GM21528 (cell line): Measurements from ENCODE around the gene BTBD8.

Experiments
- ATAC-seq: cut with Tn5 transposase; IDR thresholded peaks from one replicate; pipeline ENCODE4 v1.9.1; 2021; ENCODE audit warnings: mild to moderate bottlenecking, moderate library complexity; ENCODE audit not compliant: unreplicated experiment, low FRiP score

Gene BTBD8

GRCh38 chr1:92087542-92087941, 7.4 kb downstream of the BTBD8 start:
- ATAC-seq, result no peak

- ATAC-seq, result no peak
Observed at GRCh38 chr1:92091625-92092024, 11.5 kb downstream of the BTBD8 start.

GRCh38 chr1:92094090-92094489, 13.9 kb downstream of the BTBD8 start:
- ATAC-seq, result no peak

- no peak for ATAC-seq
Observed at GRCh38 chr1:92094595-92094994, 14.4 kb downstream of the BTBD8 start.

GRCh38 chr1:92095874-92096273, 15.7 kb downstream of the BTBD8 start:
- no peak for ATAC-seq

- ATAC-seq, result no peak
Observed at GRCh38 chr1:92096317-92096716, 16.2 kb downstream of the BTBD8 start.

GRCh38 chr1:92105546-92106081, 25.5 kb downstream of the BTBD8 start:
- ATAC-seq, result no peak

- ATAC-seq, result no peak
Observed at GRCh38 chr1:92108631-92109030, 28.5 kb downstream of the BTBD8 start.

GRCh38 chr1:92117526-92117925, 37.4 kb downstream of the BTBD8 start:
- no peak for ATAC-seq

GRCh38 chr1:92118826-92119225, 38.7 kb downstream of the BTBD8 start:
- no peak for ATAC-seq

GRCh38 chr1:92123868-92124267, 43.7 kb downstream of the BTBD8 start:
- no peak for ATAC-seq

GRCh38 chr1:92125204-92125603, 45.1 kb downstream of the BTBD8 start:
- no peak for ATAC-seq

- no peak for ATAC-seq
Observed at GRCh38 chr1:92126088-92126487, 45.9 kb downstream of the BTBD8 start.

- no peak for ATAC-seq
Observed at GRCh38 chr1:92134331-92134730, 54.2 kb downstream of the BTBD8 start.

- ATAC-seq, result no peak
Observed at GRCh38 chr1:92136341-92136740, 56.2 kb downstream of the BTBD8 start.

- no peak for ATAC-seq
Observed at GRCh38 chr1:92154934-92155333, 74.8 kb downstream of the BTBD8 start.

- no peak for ATAC-seq
Observed at GRCh38 chr1:92159593-92159992, 79.4 kb downstream of the BTBD8 start.

GRCh38 chr1:92165389-92165788, 85.2 kb downstream of the BTBD8 start:
- ATAC-seq, result no peak

GRCh38 chr1:92167151-92167550, 87.0 kb downstream of the BTBD8 start:
- no peak for ATAC-seq

GRCh38 chr1:92168657-92169056, 88.5 kb downstream of the BTBD8 start:
- ATAC-seq, result no peak

- ATAC-seq, result no peak
Observed at GRCh38 chr1:92169214-92170005, 89.3 kb downstream of the BTBD8 start.

GRCh38 chr1:92184632-92185031, 104.5 kb downstream of the BTBD8 start:
- no peak for ATAC-seq
